Measurements from ENCODE around the gene HOXC12. TPM values are rescaled to one million over a fixed set of nuclear protein-coding genes. Genes with fewer than 3 reads are reported as not detected.

Gene HOXC12
- total and polyA plus RNA-seq, 2 of the 8 experiments (the other 6 are each of a cell fraction or from before 2014, with no cell fraction given): not detected

GRCh38 chr12:53983950-53984572 lies 29.4 kb downstream of the HOXC12 start:
- H3K4me1 ChIP-seq (replicated peaks in 1 of 4; ENCODE audit: control insufficient read depth in 3 of 4, insufficient read depth in 4 of 4, low read length in 3 of 4): peaks cover 0 to 6% (median 3%) of the 10 kb centered on the region in 4 experiments; a peak in 3 of 7 replicates
- no peak overlapping the region for H2BK15ac ChIP-seq (ENCODE audit: low read length)
- FAIRE-seq (no peak), DNase-seq (ENCODE audit: low read depth in 1 of 2, low spot score in 2 of 2) (no peak)
- H3K4ac ChIP-seq (replicated peaks; ENCODE audit: insufficient read length, low read depth, low read length): no peak overlapping the region
- H3K79me1 ChIP-seq (ENCODE audit: low read depth, low read length): no peaks in the 10 kb centered on the region
- no peak overlapping the region for H4K8ac ChIP-seq (ENCODE audit: extremely low read depth, insufficient read depth, low read length)
- WGBS, 2 experiments (ENCODE audit: extremely low coverage in 1 of 2, insufficient coverage in 1 of 2, insufficient read length in 1 of 2, insufficient replicate concordance in 2 of 2, low coverage in 1 of 2, low lambda C conversion rate in 2 of 2, missing lambda C conversion rate in 1 of 2): 12% methylated on average over 20 of the region's 30 CpGs; no CpG with 5 or more reads in 1 of the 2 experiments
- H3K18ac ChIP-seq (ENCODE audit: extremely low read depth, low read length): no peak overlapping the region; the same call in 1 of the 2 replicates
- peaks cover 0 to 8% (median 0%) of the 10 kb centered on the region in 4 experiments; a peak in 1 of 8 replicates for H3K36me3 ChIP-seq (ENCODE audit: control insufficient read depth in 2 of 4, insufficient read depth in 4 of 4, low read length in 3 of 4)
- no peak overlapping the region for H2BK120ac ChIP-seq (replicated peaks; ENCODE audit: low read depth, low read length)
- H4K20me1 ChIP-seq (replicated peaks in 1 of 2; ENCODE audit: control insufficient read depth in 1 of 2, insufficient read depth in 2 of 2, low read length in 2 of 2): peaks cover 15 to 32% of the 10 kb centered on the region in 2 experiments
- no peak overlapping the region for H3K27ac ChIP-seq (ENCODE audit: low read depth, low read length)
- no peak overlapping the region for H2BK5ac ChIP-seq (ENCODE audit: low read depth, low read length)
- H2BK12ac ChIP-seq (ENCODE audit: low read depth, low read length): peak overlapping the region; percentile 50; the same call in 1 of the 2 replicates
- H3K9me3 ChIP-seq (ENCODE audit: insufficient read depth in 2 of 2, low read depth in 1 of 2, low read length in 1 of 2): peaks cover 0 to 9% of the 10 kb centered on the region in 2 experiments; a peak in 1 of 4 replicates
- H3K56ac ChIP-seq (replicated peaks; ENCODE audit: insufficient read length, low read depth, low read length): no peak overlapping the region
- H4K91ac ChIP-seq (replicated peaks; ENCODE audit: insufficient read length, low read length): no peak overlapping the region
- H3K4me3 ChIP-seq (ENCODE audit: extremely low read depth in 1 of 4, insufficient read depth in 2 of 4, low read depth in 3 of 4, low read length in 4 of 4): no peak overlapping the region
- no peaks in the 10 kb centered on the region; the same call in 1 of the 2 replicates for H3K23me2 ChIP-seq (ENCODE audit: low read depth, low read length)
- no peak overlapping the region for H2AFZ ChIP-seq (ENCODE audit: low read length)
- H3K9ac ChIP-seq (replicated peaks in 1 of 4; ENCODE audit: extremely low read depth in 1 of 4, low read depth in 3 of 4, low read length in 3 of 4): no peak overlapping the region
- H3K14ac ChIP-seq (ENCODE audit: insufficient read length): no peak overlapping the region
- POLR2A ChIA-PET (ENCODE audit: partially characterized antibody): interaction anchor here (1.1 kb wide), 1 partner anchor 40 kb away, joined by 3 read pairs; no protein-coding TSS in a partner anchor
- CTCF ChIA-PET (ENCODE audit: partially characterized antibody): interaction anchor here (1.2 to 5.8 kb wide), 13 partner anchors 8 to 231 kb away, joined by 4 to 91 read pairs (median 20); partner anchors contain the start of genes HOXC12, HOXC8 and HOXC9
- H3K27me3 ChIP-seq (replicated peaks in 1 of 4; ENCODE audit: control insufficient read depth in 3 of 4, extremely low read depth in 1 of 4, insufficient read depth in 3 of 4, low read length in 3 of 4): peaks cover 92 to 99% (median 97%) of the 10 kb centered on the region in 4 experiments
- TF ChIP-seq RNF2 (IDR thresholded peaks at IDR 0.05; ENCODE audit: borderline replicate concordance, low read depth, low read length, missing control alignments, poor library complexity, severe bottlenecking) (peak; percentile 67), TCF12 (IDR thresholded peaks at IDR 0.05; ENCODE audit: low read depth, low read length) (no peak), RBBP5 (IDR thresholded peaks at IDR 0.05; ENCODE audit: borderline replicate concordance, low read depth, low read length) (no peak), EZH2 (IDR thresholded peaks at IDR 0.05; ENCODE audit: low read depth, low read length, severe bottlenecking) (peak; percentile 79), MAFK (IDR thresholded peaks at IDR 0.05; ENCODE audit: low read depth, low read length) (no peak), SUZ12 (IDR thresholded peaks at IDR 0.05; ENCODE audit: low read length) (peak; percentile 90), GTF2F1 (IDR thresholded peaks at IDR 0.05; ENCODE audit: borderline replicate concordance, low read depth, low read length) (no peak), CBX5 (IDR thresholded peaks at IDR 0.05; ENCODE audit: low read depth, low read length) (no peak)
- H3K4me2 ChIP-seq (ENCODE audit: insufficient read depth in 1 of 2, low read depth in 2 of 2, low read length in 2 of 2): peak overlapping the region in 1 of 2 experiments; percentile 9; a peak in 1 of 4 replicates
- no peak overlapping the region for H2BK20ac ChIP-seq (ENCODE audit: low read length)
- no peak overlapping the region for H2AK5ac ChIP-seq (ENCODE audit: low read depth, low read length)
- no peak overlapping the region for H3K23ac ChIP-seq (ENCODE audit: insufficient read length)
- no peak overlapping the region for H4K5ac ChIP-seq (ENCODE audit: insufficient read length, low read depth, low read length)
- no peaks in the 10 kb centered on the region for H3K79me2 ChIP-seq (ENCODE audit: control insufficient read depth in 1 of 2, insufficient read depth in 2 of 2, low read length in 2 of 2)

Measured in H1 (cell line).